ENCODE data around the gene ETHE1. TPM values are rescaled to one million over a fixed set of nuclear protein-coding genes. Genes with fewer than 3 reads are reported as not detected.

The ETHE1 gene
- total RNA-seq, 2 donors from 2014 or later, result 32.8 to 122 TPM

- no peak for TF ChIP-seq POLR2AphosphoS5 (IDR thresholded peaks at IDR 0.05)
- TF ChIP-seq POLR2A (IDR thresholded peaks at IDR 0.05), result no peak
- TF ChIP-seq CTCF (IDR thresholded peaks at IDR 0.05), result no peak
- no peak overlapping the region for H3K27ac ChIP-seq
- no peaks in the 10 kb centered on the region for H3K27me3 ChIP-seq (replicated peaks; ENCODE audit: insufficient read depth)
- intact Hi-C loops (cut with DNase I), result no loop called here
- H3K9me3 ChIP-seq, result no peaks in the 10 kb centered on the region
- H3K4me1 ChIP-seq (replicated peaks), result no peaks in the 10 kb centered on the region
- H3K36me3 ChIP-seq, result no peaks in the 10 kb centered on the region
- H3K4me3 ChIP-seq, result no peak overlapping the region
- WGBS, result 52% methylated on average over 5 of the region's 5 CpGs
- no peak for DNase-seq (ENCODE audit: low spot score)
Observed at GRCh38 chr19:43489310-43489709, 37.7 kb downstream of the ETHE1 start.

GRCh38 chr19:43488179-43488578 is 38.8 kb downstream of the ETHE1 start:
- Histone ChIP-seq H3K27ac (no peak overlapping the region), H3K27me3 (replicated peaks; ENCODE audit: insufficient read depth) (no peaks in the 10 kb centered on the region), H3K4me3 (no peak overlapping the region), H3K36me3 (no peaks in the 10 kb centered on the region), H3K9me3 (no peaks in the 10 kb centered on the region), H3K4me1 (replicated peaks) (no peaks in the 10 kb centered on the region)
- 93% methylated on average over 8 of the region's 8 CpGs for WGBS
- no peak for DNase-seq (ENCODE audit: low spot score)
- intact Hi-C loops (cut with DNase I), result no loop called here
- no peak for TF ChIP-seq POLR2A (IDR thresholded peaks at IDR 0.05)

GRCh38 chr19:43486412-43486811 is 40.6 kb downstream of the ETHE1 start:
- H3K36me3 ChIP-seq, result no peaks in the 10 kb centered on the region
- H3K27me3 ChIP-seq (replicated peaks; ENCODE audit: insufficient read depth), result no peaks in the 10 kb centered on the region
- H3K4me1 ChIP-seq (replicated peaks), result no peaks in the 10 kb centered on the region
- H3K27ac ChIP-seq, result no peak overlapping the region
- TF ChIP-seq CTCF (IDR thresholded peaks at IDR 0.05) (no peak), POLR2AphosphoS5 (IDR thresholded peaks at IDR 0.05) (no peak), POLR2A (IDR thresholded peaks at IDR 0.05) (no peak)
- WGBS, result 83% methylated on average over 6 of the region's 7 CpGs
- DNase-seq (ENCODE audit: low spot score), result no peak
- H3K9me3 ChIP-seq, result no peaks in the 10 kb centered on the region
- intact Hi-C loops (cut with DNase I), result no loop called here
- no peak overlapping the region for H3K4me3 ChIP-seq

GRCh38 chr19:43485951-43486350 is 41.0 kb downstream of the ETHE1 start:
- H3K4me1 ChIP-seq (replicated peaks), result no peaks in the 10 kb centered on the region
- 82% methylated on average over 6 of the region's 6 CpGs for WGBS
- DNase-seq (ENCODE audit: low spot score), result no peak
- no peaks in the 10 kb centered on the region for H3K9me3 ChIP-seq
- H3K36me3 ChIP-seq, result no peaks in the 10 kb centered on the region
- H3K27ac ChIP-seq, result no peak overlapping the region
- TF ChIP-seq POLR2AphosphoS5 (IDR thresholded peaks at IDR 0.05), result no peak
- no peak for TF ChIP-seq POLR2A (IDR thresholded peaks at IDR 0.05)
- no peak for TF ChIP-seq CTCF (IDR thresholded peaks at IDR 0.05)
- H3K4me3 ChIP-seq, result no peak overlapping the region
- H3K27me3 ChIP-seq (replicated peaks; ENCODE audit: insufficient read depth), result no peaks in the 10 kb centered on the region
- intact Hi-C loops (cut with DNase I), result no loop called here

- 98% methylated on average over 6 of the region's 6 CpGs for WGBS
- H3K36me3 ChIP-seq, result no peaks in the 10 kb centered on the region
- no peak overlapping the region for H3K4me3 ChIP-seq
- H3K27me3 ChIP-seq (replicated peaks; ENCODE audit: insufficient read depth), result no peaks in the 10 kb centered on the region
- no peak overlapping the region for H3K27ac ChIP-seq
- H3K4me1 ChIP-seq (replicated peaks), result no peaks in the 10 kb centered on the region
- intact Hi-C loops (cut with DNase I), result no loop called here
- no peak for DNase-seq (ENCODE audit: low spot score)
- no peak for TF ChIP-seq POLR2A (IDR thresholded peaks at IDR 0.05)
- no peak for TF ChIP-seq POLR2AphosphoS5 (IDR thresholded peaks at IDR 0.05)
- TF ChIP-seq CTCF (IDR thresholded peaks at IDR 0.05), result no peak
- no peaks in the 10 kb centered on the region for H3K9me3 ChIP-seq
Observed at GRCh38 chr19:43483281-43483680, 43.7 kb downstream of the ETHE1 start.
